ENCODE data around the gene NPIPA1.
"Not testable (repeated sequence)": the region's sequence is repeated elsewhere in the genome, so short reads cannot be mapped to it uniquely, and the experiment has no call there.

DNA sequence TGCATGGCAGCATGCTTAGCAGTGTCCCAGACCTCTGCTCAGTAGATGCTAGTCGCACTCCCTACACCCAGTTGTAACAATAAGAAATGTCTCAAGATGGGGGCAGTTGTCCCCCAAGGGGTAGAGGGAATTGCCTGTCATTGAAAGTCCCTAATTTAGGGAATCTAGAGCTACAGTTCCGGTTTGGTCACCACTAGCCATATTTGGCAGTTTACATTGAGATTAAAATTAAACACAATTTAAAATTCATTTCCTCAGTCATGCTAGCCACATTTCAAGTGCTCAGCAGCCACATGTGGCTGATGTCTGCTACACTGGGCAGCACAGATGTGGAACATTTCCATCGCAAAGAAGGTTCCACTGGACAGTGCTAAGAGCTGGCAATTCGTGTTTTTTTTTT, 41.7 kb downstream of the NPIPA1 start:
- TF ChIP-seq, protein P1, sequence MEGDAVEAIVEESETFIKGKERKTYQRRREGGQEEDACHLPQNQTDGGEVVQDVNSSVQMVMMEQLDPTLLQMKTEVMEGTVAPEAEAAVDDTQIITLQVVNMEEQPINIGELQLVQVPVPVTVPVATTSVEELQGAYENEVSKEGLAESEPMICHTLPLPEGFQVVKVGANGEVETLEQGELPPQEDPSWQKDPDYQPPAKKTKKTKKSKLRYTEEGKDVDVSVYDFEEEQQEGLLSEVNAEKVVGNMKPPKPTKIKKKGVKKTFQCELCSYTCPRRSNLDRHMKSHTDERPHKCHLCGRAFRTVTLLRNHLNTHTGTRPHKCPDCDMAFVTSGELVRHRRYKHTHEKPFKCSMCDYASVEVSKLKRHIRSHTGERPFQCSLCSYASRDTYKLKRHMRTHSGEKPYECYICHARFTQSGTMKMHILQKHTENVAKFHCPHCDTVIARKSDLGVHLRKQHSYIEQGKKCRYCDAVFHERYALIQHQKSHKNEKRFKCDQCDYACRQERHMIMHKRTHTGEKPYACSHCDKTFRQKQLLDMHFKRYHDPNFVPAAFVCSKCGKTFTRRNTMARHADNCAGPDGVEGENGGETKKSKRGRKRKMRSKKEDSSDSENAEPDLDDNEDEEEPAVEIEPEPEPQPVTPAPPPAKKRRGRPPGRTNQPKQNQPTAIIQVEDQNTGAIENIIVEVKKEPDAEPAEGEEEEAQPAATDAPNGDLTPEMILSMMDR (IDR thresholded peaks at IDR 0.05) = not testable (repeated sequence)
- TF ChIP-seq POLR2A (IDR thresholded peaks at IDR 0.05) = not testable (repeated sequence)

Measured in testis (tissue), 2 donors.